ENCODE results near the gene PTGES. TPM values are rescaled to one million over a fixed set of nuclear protein-coding genes. Genes with fewer than 3 reads are reported as not detected.

PTGES gene
- total RNA-seq, 1 experiment from 2014 or later: 74.0 TPM

DNA sequence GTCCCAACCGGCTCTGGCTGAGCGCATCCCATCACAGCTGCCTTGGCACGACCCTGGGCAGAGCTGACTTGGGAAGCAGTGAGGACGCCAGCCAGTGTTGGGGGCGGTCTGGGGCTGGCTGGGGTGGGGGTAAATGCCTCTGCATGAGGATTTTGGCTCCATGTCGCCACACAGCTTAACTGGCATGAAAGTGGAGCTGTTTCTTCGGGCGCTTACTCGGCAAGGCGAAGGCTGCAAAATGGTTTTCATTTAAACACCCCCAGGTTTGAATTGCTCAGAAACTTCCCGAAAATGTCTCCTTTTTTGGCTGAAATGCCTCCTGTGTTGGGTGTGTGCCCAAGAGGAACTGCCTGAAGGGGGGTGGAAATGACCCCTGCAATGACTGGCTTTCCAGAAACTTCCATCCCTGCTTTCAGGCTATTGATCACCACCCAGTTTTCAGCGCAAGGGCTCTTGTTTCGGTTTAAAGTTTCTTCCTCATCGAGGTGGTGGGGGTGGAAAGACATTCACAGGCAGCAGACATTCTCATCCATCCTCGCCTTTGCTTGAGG is 38.3 kb downstream of the PTGES start:
- DNase-seq (ENCODE audit: unreplicated experiment): no peak
- H3K36me3 Mint-ChIP-seq (ENCODE audit: insufficient read depth, unreplicated experiment): no peaks in the 10 kb centered on the region
- POLR2A ChIA-PET: interaction anchor here (1.0 kb wide), 1 partner anchor 71 kb away, joined by 3 read pairs; no protein-coding TSS in a partner anchor
- H3K4me3 Mint-ChIP-seq (ENCODE audit: unreplicated experiment): no peak overlapping the region
- BruUV-seq (replicated peaks): no TSS peak
- H3K9me3 Mint-ChIP-seq (ENCODE audit: unreplicated experiment): no peaks in the 10 kb centered on the region
- H3K27ac Mint-ChIP-seq (ENCODE audit: low read depth, unreplicated experiment): no peak overlapping the region
- peaks cover 17% of the 10 kb centered on the region for H3K27me3 Mint-ChIP-seq (ENCODE audit: insufficient read depth, unreplicated experiment)
- intact Hi-C loops (cut with micrococcal nuclease): no loop called here
- no peak for TF ChIP-seq CTCF (IDR thresholded peaks at IDR 0.05; ENCODE audit: unreplicated experiment)
- CTCF ChIA-PET: interaction anchor here (1.4 to 2.4 kb wide), 2 partner anchors 12 to 70 kb away, joined by 6 to 9 read pairs; no protein-coding TSS in a partner anchor
- no peaks in the 10 kb centered on the region for H3K4me1 Mint-ChIP-seq (ENCODE audit: insufficient read depth, unreplicated experiment)

DNA sequence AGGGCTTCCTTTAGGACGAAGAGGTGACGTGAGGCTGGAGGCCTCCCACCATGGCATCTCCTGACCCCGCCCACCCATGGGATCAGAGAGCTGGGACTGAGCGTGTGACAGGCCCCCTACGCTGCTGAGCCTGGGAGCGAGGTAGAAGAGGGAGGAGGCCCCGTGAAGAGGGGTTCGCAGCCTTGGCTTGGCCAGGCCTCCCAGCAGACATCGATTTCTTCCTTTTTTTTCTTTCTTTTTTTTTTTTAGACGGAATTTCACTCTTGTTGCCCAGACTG is 39.5 kb downstream of the PTGES start:
- Mint-ChIP-seq H3K4me3 (ENCODE audit: unreplicated experiment) (no peak overlapping the region), H3K27ac (ENCODE audit: low read depth, unreplicated experiment) (no peak overlapping the region), H3K27me3 (ENCODE audit: insufficient read depth, unreplicated experiment) (peaks cover 17% of the 10 kb centered on the region), H3K36me3 (ENCODE audit: insufficient read depth, unreplicated experiment) (no peaks in the 10 kb centered on the region), H3K9me3 (ENCODE audit: unreplicated experiment) (no peaks in the 10 kb centered on the region), H3K4me1 (ENCODE audit: insufficient read depth, unreplicated experiment) (no peaks in the 10 kb centered on the region)
- ChIA-PET POLR2A (no interaction called here), CTCF (interaction anchor here (0.6 to 2.4 kb wide), 2 partner anchors 13 to 64 kb away, joined by 3 to 6 read pairs; no protein-coding TSS in a partner anchor)
- no peak for TF ChIP-seq CTCF (IDR thresholded peaks at IDR 0.05; ENCODE audit: unreplicated experiment)
- no TSS peak for BruUV-seq (replicated peaks)
- intact Hi-C loops (cut with micrococcal nuclease): no loop called here
- no peak for DNase-seq (ENCODE audit: unreplicated experiment)

- no peak for TF ChIP-seq CTCF (IDR thresholded peaks at IDR 0.05; ENCODE audit: unreplicated experiment)
- no TSS peak for BruUV-seq (replicated peaks)
- CTCF ChIA-PET: interaction anchor here (0.6 to 2.4 kb wide), 2 partner anchors 14 to 64 kb away, joined by 3 to 6 read pairs; no protein-coding TSS in a partner anchor
- no peaks in the 10 kb centered on the region for H3K9me3 Mint-ChIP-seq (ENCODE audit: unreplicated experiment)
- H3K27ac Mint-ChIP-seq (ENCODE audit: low read depth, unreplicated experiment): no peak overlapping the region
- H3K36me3 Mint-ChIP-seq (ENCODE audit: insufficient read depth, unreplicated experiment): no peaks in the 10 kb centered on the region
- intact Hi-C loops (cut with micrococcal nuclease): no loop called here
- no peaks in the 10 kb centered on the region for H3K4me1 Mint-ChIP-seq (ENCODE audit: insufficient read depth, unreplicated experiment)
- no peak overlapping the region for H3K4me3 Mint-ChIP-seq (ENCODE audit: unreplicated experiment)
- no peak for DNase-seq (ENCODE audit: unreplicated experiment)
- POLR2A ChIA-PET: interaction anchor here (0.6 to 0.7 kb wide), 2 partner anchors 32 to 1000 kb away, joined by 3 read pairs; no protein-coding TSS in a partner anchor
- peaks cover 17% of the 10 kb centered on the region for H3K27me3 Mint-ChIP-seq (ENCODE audit: insufficient read depth, unreplicated experiment)
These were observed 40.0 kb downstream of the PTGES start for GRCh38 chr9:129712634-129713401.

DNA sequence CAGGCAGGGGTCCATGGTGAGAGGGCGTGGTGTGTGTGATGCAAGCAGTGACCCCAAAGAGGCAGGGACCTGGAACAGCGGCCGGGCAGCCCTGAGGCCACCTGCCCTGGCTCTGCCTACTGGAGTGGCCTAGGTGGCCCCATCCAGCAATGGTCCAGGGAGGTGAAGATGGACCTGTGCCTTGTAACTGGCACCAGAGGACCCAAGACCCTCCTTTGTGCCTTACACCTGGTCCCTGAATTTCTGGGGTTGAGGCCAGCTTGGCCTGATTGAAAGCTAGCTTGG is 42.7 kb downstream of the PTGES start:
- ChIA-PET CTCF (no interaction called here), POLR2A (interaction anchor here (0.7 kb wide), 1 partner anchor 79 kb away, joined by 3 read pairs; no protein-coding TSS in a partner anchor)
- H3K4me3 Mint-ChIP-seq (ENCODE audit: unreplicated experiment): no peak overlapping the region
- no peaks in the 10 kb centered on the region for H3K4me1 Mint-ChIP-seq (ENCODE audit: insufficient read depth, unreplicated experiment)
- no peak for TF ChIP-seq CTCF (IDR thresholded peaks at IDR 0.05; ENCODE audit: unreplicated experiment)
- H3K36me3 Mint-ChIP-seq (ENCODE audit: insufficient read depth, unreplicated experiment): peaks cover 4% of the 10 kb centered on the region
- BruUV-seq (replicated peaks): no TSS peak
- DNase-seq (ENCODE audit: unreplicated experiment): no peak
- no peaks in the 10 kb centered on the region for H3K9me3 Mint-ChIP-seq (ENCODE audit: unreplicated experiment)
- no peak overlapping the region for H3K27ac Mint-ChIP-seq (ENCODE audit: low read depth, unreplicated experiment)
- intact Hi-C loops (cut with micrococcal nuclease): no loop called here
- peaks cover 2% of the 10 kb centered on the region for H3K27me3 Mint-ChIP-seq (ENCODE audit: insufficient read depth, unreplicated experiment)
